CD8-positive, alpha-beta memory T cell (primary cell): Measurements from ENCODE around the gene PIN1. TPM values are rescaled to one million over a fixed set of nuclear protein-coding genes. Genes with fewer than 3 reads are reported as not detected.

Experiments
- CTCF ChIA-PET: fragments of 350-600 bp; sonication (Branson Sonifier 250); formaldehyde crosslinking; loops from one replicate; lab custom pipeline; 2021; ENCODE audit warnings: antibody characterized with exemption; lab: Charles Lee
- POLR2A ChIA-PET: fragments of 350-600 bp; sonication (Branson Sonifier 250); formaldehyde crosslinking; loops from one replicate; lab custom pipeline; 2021; ENCODE audit warnings: antibody characterized with exemption; lab: Charles Lee
- DNase-seq, 5 donors: peaks; one replicate each; pipeline versions ENCODE4 v3.0.0 to v3.0.0-alpha.2; 2020 to 2022; ENCODE audit warnings: mixed read lengths in 1 of 5
- H3K27ac ChIP-seq: one replicate; pipeline ENCODE4 v1.7.0; 2013; ENCODE audit warnings: low read depth, mild to moderate bottlenecking, low read length, moderate library complexity
- H3K27me3 ChIP-seq: 2 replicates; pipeline ENCODE4 v1.7.0; 2013; ENCODE audit warnings: low read length, mild to moderate bottlenecking; ENCODE audit not compliant: insufficient read depth, poor library complexity, severe bottlenecking
- H3K36me3 ChIP-seq: 2 replicates; pipeline ENCODE4 v1.7.0; 2013; ENCODE audit warnings: mild to moderate bottlenecking, low read length, moderate library complexity; ENCODE audit not compliant: insufficient read depth
- H3K4me1 ChIP-seq: 2 replicates; pipeline ENCODE4 v1.7.0; 2013; ENCODE audit warnings: mild to moderate bottlenecking, low read length, moderate library complexity; ENCODE audit not compliant: insufficient read depth
- H3K4me3 ChIP-seq: 2 replicates; pipeline ENCODE4 v1.7.0; 2013; ENCODE audit warnings: mild to moderate bottlenecking, low read length
- H3K9me3 ChIP-seq: 2 replicates; pipeline ENCODE4 v1.7.0; 2013; ENCODE audit warnings: mild to moderate bottlenecking, low read length
- H3K27ac Mint-ChIP-seq, 8 donors: one replicate each; pipeline ENCODE4 v1.8.0; 2020 to 2021; ENCODE audit warnings: mixed read lengths in 8 of 8, mild to moderate bottlenecking in 6 of 8, inconsistent platforms in 3 of 8, moderate library complexity in 3 of 8
- H3K27me3 Mint-ChIP-seq, 2 donors: one replicate each; pipeline ENCODE4 v1.8.0; 2020 to 2021; ENCODE audit warnings: mixed read lengths in 2 of 2, mild to moderate bottlenecking in 1 of 2, moderate library complexity in 1 of 2
- H3K36me3 Mint-ChIP-seq, 3 donors: one replicate each; pipeline ENCODE4 v1.8.0; 2020 to 2021; ENCODE audit warnings: mixed read lengths in 3 of 3, inconsistent platforms in 1 of 3, mild to moderate bottlenecking in 1 of 3
- H3K4me1 Mint-ChIP-seq, 3 donors: one replicate each; pipeline ENCODE4 v1.8.0; 2020 to 2021; ENCODE audit warnings: mixed read lengths in 3 of 3, inconsistent platforms in 1 of 3, mild to moderate bottlenecking in 1 of 3
- H3K4me3 Mint-ChIP-seq, 7 donors: one replicate each; pipeline ENCODE4 v1.8.0; 2020 to 2021; ENCODE audit warnings: mixed read lengths in 7 of 7, mild to moderate bottlenecking in 6 of 7, moderate library complexity in 4 of 7, inconsistent platforms in 2 of 7
- H3K9me3 Mint-ChIP-seq, 5 donors: one replicate each; pipeline ENCODE4 v1.8.0; 2020 to 2022; ENCODE audit warnings: mixed read lengths in 5 of 5, mild to moderate bottlenecking in 3 of 5, moderate library complexity in 2 of 5, inconsistent platforms in 1 of 5
- polyA plus RNA-seq: library from polyadenylated mRNA; unstranded; fragments of 300-500 nt; fragmentation: Illumina TruSeq; gene quantifications from one replicate; pipeline ENCODE4 v1.2.3, GENCODE V29; 2021
- total RNA-seq, 2 experiments: library from RNA; stranded (reverse); gene quantifications; one replicate each; pipeline ENCODE4 v1.2.3, GENCODE V29; 2021

Gene PIN1
- total and polyA plus RNA-seq, 3 experiments from 2014 or later = 103 to 112 (median 110) TPM

GRCh38 chr19:9858766-9859165, 23.6 kb downstream of the PIN1 start:
- Mint-ChIP-seq H3K4me1 (peaks cover 60 to 88% (median 71%) of the 10 kb centered on the region in 3 donors), H3K9me3 (no peaks in the 10 kb centered on the region), H3K27me3 (no peaks in the 10 kb centered on the region), H3K36me3 (peaks cover 3 to 9% (median 4%) of the 10 kb centered on the region in 3 donors), H3K27ac (peak overlapping the region in 7 of 8 donors; percentile 67 to 100 (median 99)), H3K4me3 (peak overlapping the region; percentile 82 to 96 (median 91))
- no peaks in the 10 kb centered on the region for H3K27me3 ChIP-seq
- H3K4me1 ChIP-seq = peaks cover 74% of the 10 kb centered on the region
- no peaks in the 10 kb centered on the region for H3K36me3 ChIP-seq
- H3K9me3 ChIP-seq = no peaks in the 10 kb centered on the region
- ChIA-PET CTCF (interaction anchor here (0.9 to 1.2 kb wide), 4 partner anchors 10 to 31 kb away, joined by 3 to 4 read pairs (median 3); partner anchors contain the start of gene UBL5), POLR2A (interaction anchor here (0.7 kb wide), 1 partner anchor 32 kb away, joined by 3 read pairs; no protein-coding TSS in a partner anchor)
- no peak for DNase-seq
- peak overlapping the region; percentile 51 for H3K4me3 ChIP-seq
- no peak overlapping the region for H3K27ac ChIP-seq

GRCh38 chr19:9860407-9860806, 25.3 kb downstream of the PIN1 start:
- Histone ChIP-seq H3K4me3 (no peak overlapping the region), H3K9me3 (no peaks in the 10 kb centered on the region), H3K36me3 (no peaks in the 10 kb centered on the region), H3K27ac (no peak overlapping the region), H3K27me3 (no peaks in the 10 kb centered on the region), H3K4me1 (peaks cover 89% of the 10 kb centered on the region)
- H3K4me1 Mint-ChIP-seq = peaks cover 62 to 89% (median 82%) of the 10 kb centered on the region in 3 donors
- ChIA-PET POLR2A (no interaction called here), CTCF (no interaction called here)
- DNase-seq = no peak
- H3K4me3 Mint-ChIP-seq = no peak overlapping the region
- H3K9me3 Mint-ChIP-seq = no peaks in the 10 kb centered on the region
- peaks cover 2 to 4% (median 3%) of the 10 kb centered on the region in 3 donors for H3K36me3 Mint-ChIP-seq
- peak overlapping the region in 1 of 8 donors; percentile 17 for H3K27ac Mint-ChIP-seq
- H3K27me3 Mint-ChIP-seq = no peaks in the 10 kb centered on the region

- H3K9me3 Mint-ChIP-seq = no peaks in the 10 kb centered on the region
- H3K4me1 Mint-ChIP-seq = peaks cover 68 to 90% (median 87%) of the 10 kb centered on the region in 3 donors
- ChIA-PET POLR2A (no interaction called here), CTCF (interaction anchor here (0.9 kb wide), 1 partner anchor 26 kb away, joined by 3 read pairs; the partner anchor contains the start of gene PIN1)
- H3K27me3 Mint-ChIP-seq = no peaks in the 10 kb centered on the region
- no peak overlapping the region for H3K4me3 ChIP-seq
- H3K27ac ChIP-seq = no peak overlapping the region
- no peak for DNase-seq
- H3K27me3 ChIP-seq = no peaks in the 10 kb centered on the region
- no peaks in the 10 kb centered on the region for H3K9me3 ChIP-seq
- peaks cover 95% of the 10 kb centered on the region for H3K4me1 ChIP-seq
- H3K36me3 Mint-ChIP-seq = peaks cover 2 to 4% (median 3%) of the 10 kb centered on the region in 3 donors
- H3K36me3 ChIP-seq = no peaks in the 10 kb centered on the region
- H3K4me3 Mint-ChIP-seq = peak overlapping the region in 1 of 7 donors; percentile 56
- H3K27ac Mint-ChIP-seq = peak overlapping the region in 3 of 8 donors; percentile 54 to 79 (median 56)
Measured at GRCh38 chr19:9861503-9861902, 26.4 kb downstream of the PIN1 start.

- H3K9me3 Mint-ChIP-seq = no peaks in the 10 kb centered on the region
- peaks cover 60 to 85% (median 78%) of the 10 kb centered on the region in 3 donors for H3K4me1 Mint-ChIP-seq
- H3K9me3 ChIP-seq = no peaks in the 10 kb centered on the region
- no peaks in the 10 kb centered on the region for H3K27me3 ChIP-seq
- H3K4me3 Mint-ChIP-seq = peak overlapping the region in 6 of 7 donors; percentile 51 to 82 (median 68)
- peak overlapping the region; percentile 28 for H3K4me3 ChIP-seq
- H3K27ac ChIP-seq = no peak overlapping the region
- CTCF ChIA-PET = interaction anchor here (2.1 kb wide), 1 partner anchor 28 kb away, joined by 6 read pairs; the partner anchor contains the start of gene PIN1
- no peaks in the 10 kb centered on the region for H3K36me3 ChIP-seq
- POLR2A ChIA-PET = interaction anchor here (0.7 kb wide), 1 partner anchor 740 kb away, joined by 3 read pairs; no protein-coding TSS in a partner anchor
- no peaks in the 10 kb centered on the region for H3K27me3 Mint-ChIP-seq
- H3K36me3 Mint-ChIP-seq = peaks cover under 1 to 2% (median under 1%) of the 10 kb centered on the region in 3 donors
- H3K27ac Mint-ChIP-seq = peak overlapping the region; percentile 56 to 97 (median 92)
- DNase-seq = peak in 2 of 5 donors; percentile 9 to 59
- peaks cover 93% of the 10 kb centered on the region for H3K4me1 ChIP-seq
Measured at GRCh38 chr19:9862938-9863337, 27.8 kb downstream of the PIN1 start.

GRCh38 chr19:9863759-9864158, 28.6 kb downstream of the PIN1 start:
- Histone ChIP-seq H3K9me3 (no peaks in the 10 kb centered on the region), H3K4me1 (peaks cover 86% of the 10 kb centered on the region), H3K36me3 (no peaks in the 10 kb centered on the region), H3K4me3 (peak overlapping the region; percentile 28), H3K27me3 (no peaks in the 10 kb centered on the region), H3K27ac (no peak overlapping the region)
- H3K27me3 Mint-ChIP-seq = no peaks in the 10 kb centered on the region
- no peaks in the 10 kb centered on the region for H3K9me3 Mint-ChIP-seq
- H3K4me1 Mint-ChIP-seq = peaks cover 51 to 76% (median 69%) of the 10 kb centered on the region in 3 donors
- DNase-seq = peak in 1 of 5 donors; percentile 49
- CTCF ChIA-PET = interaction anchor here (2.1 kb wide), 1 partner anchor 28 kb away, joined by 6 read pairs; the partner anchor contains the start of gene PIN1
- H3K27ac Mint-ChIP-seq = peak overlapping the region in 7 of 8 donors; percentile 10 to 95 (median 90)
- POLR2A ChIA-PET = no interaction called here
- no peaks in the 10 kb centered on the region for H3K36me3 Mint-ChIP-seq
- H3K4me3 Mint-ChIP-seq = peak overlapping the region in 5 of 7 donors; percentile 24 to 82 (median 68)

GRCh38 chr19:9865732-9866501, 30.8 kb downstream of the PIN1 start:
- Histone ChIP-seq H3K4me3 (peak overlapping the region; percentile 36), H3K27ac (no peak overlapping the region), H3K36me3 (no peaks in the 10 kb centered on the region), H3K9me3 (no peaks in the 10 kb centered on the region), H3K27me3 (no peaks in the 10 kb centered on the region), H3K4me1 (peaks cover 66% of the 10 kb centered on the region)
- ChIA-PET CTCF (interaction anchor here (0.9 to 1.4 kb wide), 2 partner anchors 8 to 9 kb away, joined by 3 read pairs; no protein-coding TSS in a partner anchor), POLR2A (no interaction called here)
- Mint-ChIP-seq H3K27ac (peak overlapping the region; percentile 78 to 93 (median 85)), H3K4me1 (peaks cover 42 to 57% (median 55%) of the 10 kb centered on the region in 3 donors), H3K27me3 (no peaks in the 10 kb centered on the region), H3K9me3 (no peaks in the 10 kb centered on the region), H3K4me3 (peak overlapping the region; percentile 12 to 82 (median 68)), H3K36me3 (no peaks in the 10 kb centered on the region)
- DNase-seq = peak in 4 of 5 donors; percentile 15 to 77 (median 66)

GRCh38 chr19:9868983-9869617, 34.0 kb downstream of the PIN1 start:
- CTCF ChIA-PET = interaction anchor here (0.7 to 1.6 kb wide), 2 partner anchors 10 to 20 kb away, joined by 3 read pairs; no protein-coding TSS in a partner anchor

More at GRCh38 chr19:9868983-9869617, 34.0 kb downstream of the PIN1 start:
- no peaks in the 10 kb centered on the region for H3K9me3 Mint-ChIP-seq
- no peak overlapping the region for H3K4me3 Mint-ChIP-seq
- no peak overlapping the region for H3K27ac ChIP-seq
- H3K27ac Mint-ChIP-seq = no peak overlapping the region
- H3K27me3 Mint-ChIP-seq = no peaks in the 10 kb centered on the region
- H3K4me1 Mint-ChIP-seq = peaks cover 20 to 25% (median 24%) of the 10 kb centered on the region in 3 donors
- no peak overlapping the region for H3K4me3 ChIP-seq
- no peak for DNase-seq
- H3K4me1 ChIP-seq = peaks cover 34% of the 10 kb centered on the region
- H3K9me3 ChIP-seq = no peaks in the 10 kb centered on the region
- H3K36me3 Mint-ChIP-seq = no peaks in the 10 kb centered on the region
- POLR2A ChIA-PET = interaction anchor here (0.7 kb wide), 1 partner anchor 30 kb away, joined by 6 read pairs; no protein-coding TSS in a partner anchor
- H3K36me3 ChIP-seq = no peaks in the 10 kb centered on the region
- no peaks in the 10 kb centered on the region for H3K27me3 ChIP-seq
